Endothelial cell of umbilical vein (primary cell): Measurements from ENCODE around the gene ATG10. TPM values are rescaled to one million over a fixed set of nuclear protein-coding genes. Genes with fewer than 3 reads are reported as not detected.

Experiments
- BruUV-seq: library from RNA; stranded (reverse); fragments of 400-500 nt; replicated peaks from 2 replicates; lab custom pipeline; 2021; lab: Mats Ljungman, UMichigan
- CTCF ChIA-PET: fragments of 300-600, 350-600 bp; sonication (Branson Sonifier 250); formaldehyde crosslinking; loops from one replicate; lab custom pipeline; 2021; ENCODE audit warnings: antibody characterized with exemption, inconsistent platforms; lab: Charles Lee
- POLR2A ChIA-PET: fragments of 300-600, 350-600 bp; sonication (Branson Sonifier 250); formaldehyde crosslinking; loops from one replicate; lab custom pipeline; 2021; ENCODE audit warnings: antibody characterized with exemption, inconsistent platforms; lab: Charles Lee
- DNase-seq: peaks from one replicate; pipeline ENCODE4 v3.0.0-alpha.2; 2011; ENCODE audit warnings: low read depth, low spot score
- FAIRE-seq: peaks from 2 replicates; lab custom pipeline; 2011; peaks lifted over from hg19 to GRCh38; lab: Jason Lieb, UNC
- H2AFZ ChIP-seq: 2 replicates; pipeline ENCODE4 v1.6.0; 2012; ENCODE audit warnings: low read depth, low read length, control low read depth, inconsistent platforms
- H3K27ac ChIP-seq: 2 replicates; pipeline ENCODE4 v1.5.1; 2011; ENCODE audit warnings: low read depth, mild to moderate bottlenecking, control low read depth, low read length, moderate library complexity; ENCODE audit not compliant: insufficient read depth
- H3K27me3 ChIP-seq, 2 experiments: 2 replicates each; pipeline versions ENCODE4 v1.6.0 to v1.6.1; 2011; ENCODE audit warnings: low read length in 2 of 2, mixed read lengths in 1 of 2; ENCODE audit not compliant: control insufficient read depth in 2 of 2, insufficient read depth in 2 of 2
- H3K36me3 ChIP-seq, 2 experiments: 2 replicates in 1 of 2; 3 replicates in 1 of 2; pipeline ENCODE4 v1.5.1; 2011; ENCODE audit warnings: low read length in 2 of 2, mild to moderate bottlenecking in 1 of 2, moderate library complexity in 1 of 2; ENCODE audit not compliant: control insufficient read depth in 2 of 2, insufficient read depth in 2 of 2; ENCODE audit errors: extremely low read depth in 1 of 2
- H3K4me1 ChIP-seq: 3 replicates; pipeline ENCODE4 v1.5.1; 2011; ENCODE audit warnings: mild to moderate bottlenecking, low read length; ENCODE audit not compliant: control insufficient read depth, insufficient read depth; ENCODE audit errors: extremely low read depth
- H3K4me2 ChIP-seq: 2 replicates; pipeline ENCODE4 v1.6.1; 2011; ENCODE audit warnings: low read length, control low read depth, mixed read lengths; ENCODE audit not compliant: insufficient read depth
- H3K4me3 ChIP-seq, 3 experiments: fragments of 200-600 bp in 1 of 3; sonication (generic), shearing (Covaris generic) in 1 of 3; replicated peaks in 1 of 3; 2 replicates each; pipeline ENCODE4 v1.5.1; 2011 to 2016; ENCODE audit warnings: control low read depth in 3 of 3, low read length in 3 of 3, mild to moderate bottlenecking in 2 of 3, inconsistent platforms in 1 of 3, low read depth in 1 of 3, moderate library complexity in 1 of 3; ENCODE audit not compliant: insufficient read depth in 1 of 3
- H3K79me2 ChIP-seq: 2 replicates; pipeline ENCODE4 v1.6.0; 2012; ENCODE audit warnings: low read length, inconsistent platforms; ENCODE audit not compliant: control insufficient read depth, insufficient read depth
- H3K9ac ChIP-seq: replicated peaks from 2 replicates; pipeline ENCODE3; 2011; ENCODE audit warnings: low read length, control low read depth; ENCODE audit not compliant: insufficient read depth; ENCODE audit errors: extremely low read depth
- H3K9me1 ChIP-seq: replicated peaks from 3 replicates; pipeline ENCODE4 v1.6.0; 2011; ENCODE audit warnings: mild to moderate bottlenecking, low read length; ENCODE audit not compliant: control insufficient read depth, insufficient read depth; ENCODE audit errors: extremely low read depth
- H3K9me3 ChIP-seq: replicated peaks from 2 replicates; pipeline ENCODE4 v1.5.1; 2012; ENCODE audit warnings: low read length, inconsistent platforms; ENCODE audit not compliant: control insufficient read depth, insufficient read depth
- H4K20me1 ChIP-seq: replicated peaks from 2 replicates; pipeline ENCODE3; 2011; ENCODE audit warnings: mild to moderate bottlenecking, low read length; ENCODE audit not compliant: control insufficient read depth, insufficient read depth; ENCODE audit errors: extremely low read depth
- EZH2 ChIP-seq: IDR thresholded peaks from 2 replicates; pipeline ENCODE4 v1.6.1; 2012; ENCODE audit warnings: borderline replicate concordance, low read depth, mild to moderate bottlenecking, moderate library complexity, low read length, inconsistent platforms; ENCODE audit not compliant: severe bottlenecking
- FOS ChIP-seq: IDR thresholded peaks from 2 replicates; pipeline ENCODE4 v1.6.1; 2011; ENCODE audit warnings: mild to moderate bottlenecking, low read length, moderate library complexity, borderline replicate concordance; ENCODE audit not compliant: insufficient read depth
- GATA2 ChIP-seq: IDR thresholded peaks from 2 replicates; pipeline ENCODE4 v1.7.0; 2011; ENCODE audit warnings: low read depth, mild to moderate bottlenecking, moderate library complexity, mixed read lengths, low read length; ENCODE audit not compliant: insufficient read length, insufficient read depth
- JUN ChIP-seq: IDR thresholded peaks from 2 replicates; pipeline ENCODE4 v1.6.1; 2011; ENCODE audit warnings: borderline replicate concordance, low read depth; ENCODE audit not compliant: insufficient read length, insufficient read depth
- MYC ChIP-seq: IDR thresholded peaks from one replicate; pipeline ENCODE4 v1.6.1; 2011; ENCODE audit warnings: mild to moderate bottlenecking, low read depth, low read length
- POLR2A ChIP-seq: IDR thresholded peaks from 2 replicates; pipeline ENCODE4 v1.6.1; 2012; ENCODE audit warnings: low read depth, mild to moderate bottlenecking, control low read depth, low read length
- POLR2AphosphoS5 ChIP-seq: IDR thresholded peaks from 2 replicates; pipeline ENCODE4 v1.6.1; 2012; ENCODE audit warnings: low read depth, mild to moderate bottlenecking, control low read depth, low read length, moderate library complexity; ENCODE audit not compliant: insufficient read depth
- dilution Hi-C: fragments of 300-500 bp; cut with MboI; formaldehyde crosslinking; loops from one replicate; pipeline ENCODE4 v1.15.0; 2019; ENCODE audit warnings: low sequenced_read_pairs; ENCODE audit not compliant: extremely low pct_ligation_motif_present
- intact Hi-C: fragments of 100-400 bp; cut with micrococcal nuclease; formaldehyde crosslinking; loops from one replicate; pipeline ENCODE4 v1.10.0; 2022
- polyA plus RNA-seq, 4 experiments: library from polyadenylated mRNA; depleted of rRNA in 3 of 4; stranded (reverse) in 3 of 4; unstranded in 1 of 4; fragments of >200 nt; gene quantifications; 2 replicates each; pipeline versions ENCODE4 v1.2.1 to v1.2.3, GENCODE V29; 2011 to 2012; ENCODE audit warnings: missing spikeins in 1 of 4
- total RNA-seq: library from RNA; stranded (reverse); gene quantifications from 2 replicates; pipeline ENCODE4 v1.2.3, GENCODE V29; 2021
- TF ChIP-seq, protein P1 (sequence below): IDR thresholded peaks from 2 replicates; pipeline ENCODE4 v1.6.1; 2011; ENCODE audit not compliant: insufficient read depth, insufficient read length
- TF ChIP-seq, protein P2 (sequence below), 2 donors: IDR thresholded peaks; 1 replicate in 1 of 2; 2 replicates in 1 of 2; pipeline ENCODE4 v1.5.1; 2011; ENCODE audit warnings: low read length in 2 of 2, mild to moderate bottlenecking in 2 of 2, moderate library complexity in 2 of 2, control low read depth in 1 of 2, inconsistent platforms in 1 of 2, low read depth in 1 of 2; ENCODE audit not compliant: insufficient read depth in 1 of 2; ENCODE audit errors: extremely low read depth in 1 of 2

The ATG10 gene
- total and polyA plus RNA-seq, 2 donors (not counting 3 experiments of a cell fraction or from before 2014, with no cell fraction given), result 1.6 to 3.9 TPM

DNA sequence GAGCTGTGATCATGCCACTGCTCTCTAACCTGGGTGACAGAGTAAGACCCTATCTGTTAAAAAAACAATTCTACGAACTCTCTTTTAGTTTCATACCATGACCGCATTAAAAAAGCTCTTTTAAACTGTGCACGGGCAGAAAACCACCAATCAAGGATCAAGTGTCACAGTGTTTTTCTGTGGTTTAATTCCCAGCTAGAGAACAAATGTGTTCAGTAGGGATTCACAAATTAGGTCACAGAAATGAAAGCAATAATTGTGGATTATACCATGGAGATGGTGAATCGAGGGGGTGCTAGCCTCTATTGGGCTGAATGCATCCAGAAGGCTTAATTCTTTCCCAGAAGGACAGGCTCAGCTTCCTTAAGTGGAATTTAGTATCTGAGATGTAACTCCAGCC, 79.1 kb downstream of the ATG10 start:
- no TSS peak for BruUV-seq
- TF ChIP-seq FOS (no peak), EZH2 (no peak), POLR2AphosphoS5 (no peak), GATA2 (no peak), JUN (no peak), POLR2A (no peak), MYC (no peak)
- TF ChIP-seq, protein P1, sequence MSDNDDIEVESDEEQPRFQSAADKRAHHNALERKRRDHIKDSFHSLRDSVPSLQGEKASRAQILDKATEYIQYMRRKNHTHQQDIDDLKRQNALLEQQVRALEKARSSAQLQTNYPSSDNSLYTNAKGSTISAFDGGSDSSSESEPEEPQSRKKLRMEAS, result no peak
- TF ChIP-seq, protein P2, sequence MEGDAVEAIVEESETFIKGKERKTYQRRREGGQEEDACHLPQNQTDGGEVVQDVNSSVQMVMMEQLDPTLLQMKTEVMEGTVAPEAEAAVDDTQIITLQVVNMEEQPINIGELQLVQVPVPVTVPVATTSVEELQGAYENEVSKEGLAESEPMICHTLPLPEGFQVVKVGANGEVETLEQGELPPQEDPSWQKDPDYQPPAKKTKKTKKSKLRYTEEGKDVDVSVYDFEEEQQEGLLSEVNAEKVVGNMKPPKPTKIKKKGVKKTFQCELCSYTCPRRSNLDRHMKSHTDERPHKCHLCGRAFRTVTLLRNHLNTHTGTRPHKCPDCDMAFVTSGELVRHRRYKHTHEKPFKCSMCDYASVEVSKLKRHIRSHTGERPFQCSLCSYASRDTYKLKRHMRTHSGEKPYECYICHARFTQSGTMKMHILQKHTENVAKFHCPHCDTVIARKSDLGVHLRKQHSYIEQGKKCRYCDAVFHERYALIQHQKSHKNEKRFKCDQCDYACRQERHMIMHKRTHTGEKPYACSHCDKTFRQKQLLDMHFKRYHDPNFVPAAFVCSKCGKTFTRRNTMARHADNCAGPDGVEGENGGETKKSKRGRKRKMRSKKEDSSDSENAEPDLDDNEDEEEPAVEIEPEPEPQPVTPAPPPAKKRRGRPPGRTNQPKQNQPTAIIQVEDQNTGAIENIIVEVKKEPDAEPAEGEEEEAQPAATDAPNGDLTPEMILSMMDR (IDR thresholded peaks at IDR 0.05; ENCODE audit: extremely low read depth in 1 of 2, insufficient read depth in 1 of 2, low read depth in 1 of 2, low read length in 2 of 2), result no peak
- Histone ChIP-seq H3K79me2 (no peaks in the 10 kb centered on the region), H3K9ac (no peak overlapping the region), H3K27ac (no peak overlapping the region), H3K27me3 (no peaks in the 10 kb centered on the region), H3K9me1 (no peaks in the 10 kb centered on the region), H3K4me1 (no peaks in the 10 kb centered on the region), H3K36me3 (no peaks in the 10 kb centered on the region), H3K9me3 (no peaks in the 10 kb centered on the region), H2AFZ (no peak overlapping the region), H3K4me2 (no peak overlapping the region), H4K20me1 (no peaks in the 10 kb centered on the region), H3K4me3 (no peak overlapping the region)
- CTCF ChIA-PET, result no interaction called here
- dilution Hi-C loops (no loop called here), intact Hi-C loops (no loop called here)
- FAIRE-seq, result no peak
- DNase-seq, result no peak
- POLR2A ChIA-PET, result no interaction called here
